ENCODE results near the gene ZNF473. TPM values are rescaled to one million over a fixed set of nuclear protein-coding genes. Genes with fewer than 3 reads are reported as not detected.

The ZNF473 gene
- total and polyA plus RNA-seq, 2 of the 13 experiments (the other 11 are each of a cell fraction or from before 2014, with no cell fraction given), result 5.8 to 11.9 TPM

DNA sequence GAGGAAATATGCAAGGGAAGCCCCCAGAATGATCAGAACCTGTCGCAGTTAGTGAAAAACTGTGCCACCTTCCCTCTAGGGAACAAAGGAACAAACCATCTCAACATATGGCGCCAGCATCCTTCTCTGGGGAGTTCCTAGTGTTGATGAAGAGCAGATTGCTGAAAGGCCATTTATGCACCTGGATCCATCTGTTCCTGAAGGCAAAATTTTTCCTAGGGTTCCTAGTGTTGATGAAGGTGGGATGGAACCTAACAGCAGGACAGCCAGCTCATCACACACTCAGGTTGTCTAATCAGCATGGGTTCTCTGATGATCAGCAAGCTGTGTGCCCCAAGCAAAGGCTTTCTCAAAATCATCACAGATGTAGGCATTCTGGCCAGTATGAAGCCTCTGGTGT is 32.6 kb downstream of the ZNF473 start:
- BruUV-seq (replicated peaks), result no TSS peak
- H3K27me3 ChIP-seq (ENCODE audit: control insufficient read depth in 1 of 2, insufficient read depth in 2 of 2, low read length in 2 of 2), result no peaks in the 10 kb centered on the region; a peak in 2 of 5 replicates
- H3K27ac ChIP-seq (ENCODE audit: extremely low read length, insufficient read depth, low read length), result no peak overlapping the region
- FAIRE-seq (no peak), ATAC-seq (no peak), DNase-seq (ENCODE audit: low spot score) (no peak)
- H3K4me1 ChIP-seq (ENCODE audit: insufficient read depth, low read length), result peaks cover 18% of the 10 kb centered on the region
- no peak overlapping the region for H2AFZ ChIP-seq (ENCODE audit: low read length)
- no peak overlapping the region for H3K4me3 ChIP-seq (replicated peaks in 1 of 3; ENCODE audit: insufficient read depth in 1 of 3, low read depth in 2 of 3, low read length in 3 of 3)
- in situ Hi-C loops (cut with HindIII; ENCODE audit: extremely low pct_ligation_motif_present, low pct_unique_long_range_greater_than_20kb), result no loop called here
- H3K79me2 ChIP-seq (ENCODE audit: insufficient read depth, low read length), result no peaks in the 10 kb centered on the region
- intact Hi-C loops (cut with micrococcal nuclease; ENCODE audit: unreplicated experiment), result no loop called here
- no peaks in the 10 kb centered on the region for H3K36me3 ChIP-seq (replicated peaks in 1 of 2; ENCODE audit: control insufficient read depth in 1 of 2, insufficient read depth in 2 of 2, low read length in 2 of 2)
- WGBS (ENCODE audit: low lambda C conversion rate), result 0% methylated on average over 1 of the region's 2 CpGs
- H4K20me1 ChIP-seq (ENCODE audit: insufficient read depth, low read length), result no peaks in the 10 kb centered on the region
- TF ChIP-seq, protein P1, sequence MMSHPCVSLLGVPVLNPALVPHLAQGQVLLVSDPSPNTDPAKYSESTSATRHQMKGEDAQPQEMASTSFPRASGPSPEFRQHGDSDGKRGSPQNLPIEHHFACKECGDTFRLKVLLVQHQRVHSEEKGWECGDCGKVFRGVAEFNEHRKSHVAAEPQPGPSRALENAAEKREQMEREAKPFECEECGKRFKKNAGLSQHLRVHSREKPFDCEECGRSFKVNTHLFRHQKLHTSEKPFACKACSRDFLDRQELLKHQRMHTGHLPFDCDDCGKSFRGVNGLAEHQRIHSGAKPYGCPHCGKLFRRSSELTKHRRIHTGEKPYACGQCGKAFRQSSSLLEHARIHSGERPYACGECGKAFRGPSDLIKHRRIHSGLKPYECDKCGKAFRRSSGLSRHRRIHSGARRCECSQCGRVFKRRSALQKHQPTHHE (CRISPR knock-in tag; IDR thresholded peaks at IDR 0.05; ENCODE audit: borderline replicate concordance), result no peak
- peak; percentile 94 for TF ChIP-seq ZNF329 (CRISPR knock-in tag; IDR thresholded peaks at IDR 0.05; ENCODE audit: low read depth)
- TF ChIP-seq, protein P2, sequence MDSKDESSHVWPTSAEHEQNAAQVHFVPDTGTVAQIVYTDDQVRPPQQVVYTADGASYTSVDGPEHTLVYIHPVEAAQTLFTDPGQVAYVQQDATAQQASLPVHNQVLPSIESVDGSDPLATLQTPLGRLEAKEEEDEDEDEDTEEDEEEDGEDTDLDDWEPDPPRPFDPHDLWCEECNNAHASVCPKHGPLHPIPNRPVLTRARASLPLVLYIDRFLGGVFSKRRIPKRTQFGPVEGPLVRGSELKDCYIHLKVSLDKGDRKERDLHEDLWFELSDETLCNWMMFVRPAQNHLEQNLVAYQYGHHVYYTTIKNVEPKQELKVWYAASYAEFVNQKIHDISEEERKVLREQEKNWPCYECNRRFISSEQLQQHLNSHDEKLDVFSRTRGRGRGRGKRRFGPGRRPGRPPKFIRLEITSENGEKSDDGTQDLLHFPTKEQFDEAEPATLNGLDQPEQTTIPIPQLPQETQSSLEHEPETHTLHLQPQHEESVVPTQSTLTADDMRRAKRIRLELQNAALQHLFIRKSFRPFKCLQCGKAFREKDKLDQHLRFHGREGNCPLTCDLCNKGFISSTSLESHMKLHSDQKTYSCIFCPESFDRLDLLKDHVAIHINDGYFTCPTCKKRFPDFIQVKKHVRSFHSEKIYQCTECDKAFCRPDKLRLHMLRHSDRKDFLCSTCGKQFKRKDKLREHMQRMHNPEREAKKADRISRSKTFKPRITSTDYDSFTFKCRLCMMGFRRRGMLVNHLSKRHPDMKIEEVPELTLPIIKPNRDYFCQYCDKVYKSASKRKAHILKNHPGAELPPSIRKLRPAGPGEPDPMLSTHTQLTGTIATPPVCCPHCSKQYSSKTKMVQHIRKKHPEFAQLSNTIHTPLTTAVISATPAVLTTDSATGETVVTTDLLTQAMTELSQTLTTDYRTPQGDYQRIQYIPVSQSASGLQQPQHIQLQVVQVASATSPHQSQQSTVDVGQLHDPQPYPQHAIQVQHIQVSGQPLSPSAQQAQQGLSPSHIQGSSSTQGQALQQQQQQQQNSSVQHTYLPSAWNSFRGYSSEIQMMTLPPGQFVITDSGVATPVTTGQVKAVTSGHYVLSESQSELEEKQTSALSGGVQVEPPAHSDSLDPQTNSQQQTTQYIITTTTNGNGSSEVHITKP (CRISPR knock-in tag; IDR thresholded peaks at IDR 0.05; ENCODE audit: low read depth), result no peak
- TF ChIP-seq ELF4 (CRISPR knock-in tag; IDR thresholded peaks at IDR 0.05; ENCODE audit: borderline replicate concordance), result no peak
- TF ChIP-seq STAT5B (CRISPR knock-in tag; IDR thresholded peaks at IDR 0.05), result no peak
- no peak for TF ChIP-seq ZNF3 (CRISPR knock-in tag; IDR thresholded peaks at IDR 0.05)
- TF ChIP-seq MTF2 (CRISPR knock-in tag; IDR thresholded peaks at IDR 0.05; ENCODE audit: borderline replicate concordance), result no peak
- TF ChIP-seq RELA (CRISPR knock-in tag; IDR thresholded peaks at IDR 0.05), result no peak
- no peak for TF ChIP-seq ZFP1 (CRISPR knock-in tag; IDR thresholded peaks at IDR 0.05)
- no peak overlapping the region for H3K4me2 ChIP-seq (ENCODE audit: low read depth, low read length)
- ChIA-PET CTCF (ENCODE audit: low intra/inter-chr PET ratio, low total read pairs) (no interaction called here), POLR2A (no interaction called here)
- no peaks in the 10 kb centered on the region for H3K9me3 ChIP-seq (ENCODE audit: low read length)
- no peak overlapping the region for H3K9ac ChIP-seq (ENCODE audit: insufficient read depth, low read depth, low read length)
